ENCODE results near the gene RPS27L.

- TF ChIP-seq CTCF (IDR thresholded peaks at IDR 0.05; ENCODE audit: poor library complexity) (no peak), EZH2phosphoT487 (IDR thresholded peaks at IDR 0.05; ENCODE audit: low read depth, severe bottlenecking, unreplicated experiment) (no peak), EZH2 (IDR thresholded peaks at IDR 0.05; ENCODE audit: borderline replicate concordance) (no peak)
Observed at GRCh38 chr15:63103416-63103815, 53.9 kb downstream of the RPS27L start.
